Ascending aorta (tissue), 2 donors: ENCODE data around the gene CACNA1H. TPM values are rescaled to one million over a fixed set of nuclear protein-coding genes. Genes with fewer than 3 reads are reported as not detected.

Experiments used
- DNase-seq, 2 donors: peaks; one replicate each; pipeline ENCODE4 v3.0.0-alpha.2; 2019; ENCODE audit warnings: low spot score in 2 of 2
- H3K27ac ChIP-seq, 2 donors: fragments of 200-600 bp; sonication (generic); one replicate each; pipeline ENCODE4 v1.5.1; 2016 to 2017; ENCODE audit warnings: mild to moderate bottlenecking in 1 of 2
- H3K27me3 ChIP-seq: fragments of 200-600 bp; sonication (generic); one replicate; pipeline ENCODE4 v1.5.1; 2017
- H3K36me3 ChIP-seq, 2 donors: fragments of 200-600 bp; sonication (generic); one replicate each; pipeline ENCODE4 v1.5.1; 2016
- H3K4me1 ChIP-seq, 2 donors: fragments of 200-600 bp; sonication (generic); one replicate each; pipeline ENCODE4 v1.5.1; 2016 to 2017; ENCODE audit warnings: mild to moderate bottlenecking in 1 of 2
- H3K4me3 ChIP-seq, 2 donors: fragments of 200-600 bp; sonication (generic); one replicate each; pipeline ENCODE4 v1.5.1; 2016 to 2017; ENCODE audit warnings: mild to moderate bottlenecking in 1 of 2
- H3K9me3 ChIP-seq, 2 donors: fragments of 200-600 bp; sonication (generic); one replicate each; pipeline ENCODE4 v1.5.1; 2016
- CTCF ChIP-seq, 3 experiments: fragments of 200-600 bp in 2 of 3; fragments of 450-650 bp in 1 of 3; sonication (generic) in 2 of 3; IDR thresholded peaks; one replicate each; pipeline ENCODE4 v1.5.1; 2016 to 2019; ENCODE audit warnings: antibody characterized with exemption in 3 of 3, mild to moderate bottlenecking in 1 of 3, moderate library complexity in 1 of 3
- intact Hi-C: fragments of 100-400 bp; cut with DNase I; formaldehyde crosslinking; loops from one replicate; pipeline ENCODE4 v1.15.1; 2023
- total RNA-seq: library from RNA; depleted of rRNA; stranded (reverse); fragments of >200 nt; gene quantifications from one replicate; pipeline ENCODE4 v1.1.0, GENCODE V29; 2016

Gene CACNA1H
- total RNA-seq, 1 donor from 2014 or later = 57.5 TPM

GRCh38 chr16:1123525-1124230, 29.2 kb upstream of the CACNA1H start:
- no peaks in the 10 kb centered on the region for H3K27me3 ChIP-seq
- no peak for TF ChIP-seq CTCF (IDR thresholded peaks at IDR 0.05)
- intact Hi-C loops = no loop called here

GRCh38 chr16:1124291-1124690, 28.6 kb upstream of the CACNA1H start:
- intact Hi-C loops = no loop called here
- Histone ChIP-seq H3K4me1 (no peaks in the 10 kb centered on the region), H3K9me3 (no peaks in the 10 kb centered on the region), H3K4me3 (no peak overlapping the region), H3K27me3 (no peaks in the 10 kb centered on the region), H3K27ac (no peak overlapping the region), H3K36me3 (no peaks in the 10 kb centered on the region)
- no peak for TF ChIP-seq CTCF (IDR thresholded peaks at IDR 0.05)
- no peak for DNase-seq

More at GRCh38 chr16:1123525-1124230, 29.2 kb upstream of the CACNA1H start:
- no peak overlapping the region for H3K27ac ChIP-seq
- H3K36me3 ChIP-seq = no peaks in the 10 kb centered on the region
- H3K9me3 ChIP-seq = no peaks in the 10 kb centered on the region
- DNase-seq = no peak
- no peaks in the 10 kb centered on the region for H3K4me1 ChIP-seq
- H3K4me3 ChIP-seq = no peak overlapping the region

GRCh38 chr16:1124795-1125194, 28.1 kb upstream of the CACNA1H start:
- Histone ChIP-seq H3K4me3 (no peak overlapping the region), H3K27me3 (no peaks in the 10 kb centered on the region), H3K36me3 (no peaks in the 10 kb centered on the region), H3K4me1 (no peaks in the 10 kb centered on the region), H3K9me3 (no peaks in the 10 kb centered on the region), H3K27ac (no peak overlapping the region)
- TF ChIP-seq CTCF (IDR thresholded peaks at IDR 0.05) = no peak
- intact Hi-C loops = no loop called here
- DNase-seq = no peak

GRCh38 chr16:1125471-1125870, 27.4 kb upstream of the CACNA1H start:
- no peak for TF ChIP-seq CTCF (IDR thresholded peaks at IDR 0.05)
- H3K4me3 ChIP-seq = no peak overlapping the region
- no peaks in the 10 kb centered on the region for H3K36me3 ChIP-seq
- no peak overlapping the region for H3K27ac ChIP-seq
- no peaks in the 10 kb centered on the region for H3K27me3 ChIP-seq
- intact Hi-C loops = no loop called here
- no peaks in the 10 kb centered on the region for H3K4me1 ChIP-seq
- DNase-seq = no peak
- H3K9me3 ChIP-seq = no peaks in the 10 kb centered on the region

GRCh38 chr16:1126044-1126443, 26.9 kb upstream of the CACNA1H start:
- Histone ChIP-seq H3K4me3 (no peak overlapping the region), H3K36me3 (no peaks in the 10 kb centered on the region), H3K4me1 (no peaks in the 10 kb centered on the region), H3K9me3 (no peaks in the 10 kb centered on the region), H3K27ac (no peak overlapping the region), H3K27me3 (no peaks in the 10 kb centered on the region)
- intact Hi-C loops = no loop called here
- no peak for DNase-seq
- TF ChIP-seq CTCF (IDR thresholded peaks at IDR 0.05) = no peak

- H3K4me1 ChIP-seq = no peaks in the 10 kb centered on the region
- no peaks in the 10 kb centered on the region for H3K9me3 ChIP-seq
- H3K4me3 ChIP-seq = no peak overlapping the region
- DNase-seq = no peak
- intact Hi-C loops = no loop called here
- no peak for TF ChIP-seq CTCF (IDR thresholded peaks at IDR 0.05)
- H3K27me3 ChIP-seq = no peaks in the 10 kb centered on the region
- no peak overlapping the region for H3K27ac ChIP-seq
- H3K36me3 ChIP-seq = no peaks in the 10 kb centered on the region
These were observed 26.3 kb upstream of the CACNA1H start for GRCh38 chr16:1126586-1126985.
